HEK293 (cell line): Measurements from ENCODE around the gene CEP170B.

Experiments used
- CTCF ChIA-PET: fragments of 350-600 bp; formaldehyde crosslinking; extraction: SDS; loops from one replicate; lab custom pipeline; 2021; ENCODE audit warnings: antibody characterized with exemption; lab: Yijun Ruan, JAX
- POLR2A ChIA-PET: fragments of 300-600 bp; formaldehyde crosslinking; extraction: SDS; loops from one replicate; lab custom pipeline; 2020; ENCODE audit warnings: antibody characterized with exemption, inconsistent platforms; lab: Yijun Ruan, JAX
- H3K27ac ChIP-seq: fragments of 200-500 bp; sonication (Bioruptor generic); 2 replicates; pipeline ENCODE4 v1.5.1; 2014; ENCODE audit warnings: low read depth, low read length, control low read depth, inconsistent platforms; ENCODE audit errors: extremely low read depth
- H3K36me3 ChIP-seq, 2 experiments: fragments of 200-500 bp in 1 of 2; sonication (Bioruptor generic) in 1 of 2; 1 replicate in 1 of 2; 2 replicates in 1 of 2; pipeline ENCODE4 v1.5.1; 2014 to 2017; ENCODE audit warnings: inconsistent platforms in 2 of 2, low read length in 2 of 2; ENCODE audit not compliant: control insufficient read depth in 2 of 2, insufficient read depth in 1 of 2
- H3K4me1 ChIP-seq: fragments of 200-500 bp; sonication (Bioruptor generic); 2 replicates; pipeline ENCODE4 v1.5.1; 2014; ENCODE audit warnings: mild to moderate bottlenecking, low read length, inconsistent platforms; ENCODE audit not compliant: control insufficient read depth, insufficient read depth
- H3K4me3 ChIP-seq: 2 replicates; pipeline ENCODE4 v1.5.1; 2011; ENCODE audit warnings: low read depth, mild to moderate bottlenecking, control low read depth, low read length, moderate library complexity
- H3K9me3 ChIP-seq: fragments of 200-500 bp; sonication (Bioruptor generic); 2 replicates; pipeline ENCODE4 v1.5.1; 2014; ENCODE audit warnings: low read depth, low read length, inconsistent platforms; ENCODE audit not compliant: control insufficient read depth, insufficient read depth
- BCL11A ChIP-seq: fragments of 450-650 bp; formaldehyde crosslinking; IDR thresholded peaks from 2 replicates; pipeline ENCODE4 v1.5.1; 2016; ENCODE audit warnings: low read depth, missing biosample characterization, missing genetic modification characterization
- GLI4 ChIP-seq: fragments of 450-650 bp; formaldehyde crosslinking; IDR thresholded peaks from 2 replicates; pipeline ENCODE4 v1.5.1; 2016; ENCODE audit warnings: missing biosample characterization, missing genetic modification characterization
- KLF16 ChIP-seq: fragments of 450-650 bp; formaldehyde crosslinking; IDR thresholded peaks from 2 replicates; pipeline ENCODE4 v1.5.1; 2017; ENCODE audit warnings: missing biosample characterization, missing genetic modification characterization
- MYNN ChIP-seq: fragments of 450-650 bp; formaldehyde crosslinking; IDR thresholded peaks from 2 replicates; pipeline ENCODE4 v1.5.1; 2016; ENCODE audit warnings: missing biosample characterization, missing genetic modification characterization, borderline replicate concordance
- PRDM1 ChIP-seq: fragments of 450-650 bp; formaldehyde crosslinking; IDR thresholded peaks from 2 replicates; pipeline ENCODE4; 2016; ENCODE audit warnings: missing biosample characterization, missing genetic modification characterization
- YY1 ChIP-seq: fragments of 450-650 bp; formaldehyde crosslinking; IDR thresholded peaks from 2 replicates; pipeline ENCODE4 v1.5.1; 2018; ENCODE audit warnings: missing biosample characterization, missing genetic modification characterization
- ZFP37 ChIP-seq: fragments of 450-650 bp; formaldehyde crosslinking; IDR thresholded peaks from 2 replicates; pipeline ENCODE4 v1.5.1; 2016; ENCODE audit warnings: missing biosample characterization, missing genetic modification characterization
- ZIC2 ChIP-seq: fragments of 450-650 bp; formaldehyde crosslinking; IDR thresholded peaks from 2 replicates; pipeline ENCODE4 v1.5.1; 2016; ENCODE audit warnings: missing biosample characterization, missing genetic modification characterization
- ZNF133 ChIP-seq: fragments of 450-650 bp; formaldehyde crosslinking; IDR thresholded peaks from 2 replicates; pipeline ENCODE4 v1.5.1; 2016; ENCODE audit warnings: missing biosample characterization, missing genetic modification characterization
- ZNF138 ChIP-seq: fragments of 450-650 bp; formaldehyde crosslinking; IDR thresholded peaks from 2 replicates; pipeline ENCODE4 v1.5.1; 2016; ENCODE audit warnings: missing biosample characterization, missing genetic modification characterization, borderline replicate concordance
- ZNF350 ChIP-seq: fragments of 450-650 bp; formaldehyde crosslinking; IDR thresholded peaks from 2 replicates; pipeline ENCODE4 v1.5.0; 2017; ENCODE audit warnings: missing biosample characterization, mild to moderate bottlenecking, missing genetic modification characterization
- ZNF433 ChIP-seq: fragments of 450-650 bp; formaldehyde crosslinking; IDR thresholded peaks from 2 replicates; pipeline ENCODE4 v1.5.1; 2016; ENCODE audit warnings: missing biosample characterization, missing genetic modification characterization, low read depth
- ZNF600 ChIP-seq: fragments of 450-650 bp; formaldehyde crosslinking; IDR thresholded peaks from 2 replicates; pipeline ENCODE4 v1.5.1; 2016; ENCODE audit warnings: missing biosample characterization, missing genetic modification characterization
- ZNF610 ChIP-seq: fragments of 450-650 bp; formaldehyde crosslinking; IDR thresholded peaks from 2 replicates; pipeline ENCODE4 v1.5.1; 2016; ENCODE audit warnings: missing biosample characterization, missing genetic modification characterization, borderline replicate concordance
- ZNF768 ChIP-seq: fragments of 450-650 bp; formaldehyde crosslinking; IDR thresholded peaks from 2 replicates; pipeline ENCODE4 v1.5.1; 2018; ENCODE audit warnings: missing biosample characterization, mild to moderate bottlenecking, missing genetic modification characterization
- ZXDB ChIP-seq: fragments of 450-650 bp; formaldehyde crosslinking; IDR thresholded peaks from 2 replicates; pipeline ENCODE4 v1.5.1; 2016; ENCODE audit warnings: missing biosample characterization, missing genetic modification characterization
- TF ChIP-seq, protein P1 (sequence below): fragments of 450-650 bp; formaldehyde crosslinking; IDR thresholded peaks from 2 replicates; pipeline ENCODE4 v1.5.1; 2016; ENCODE audit warnings: missing biosample characterization, missing genetic modification characterization
- TF ChIP-seq, protein P2 (sequence below): fragments of 450-650 bp; formaldehyde crosslinking; IDR thresholded peaks from 2 replicates; pipeline ENCODE4 v1.5.1; 2016; ENCODE audit warnings: missing biosample characterization, missing genetic modification characterization, borderline replicate concordance

CEP170B gene

GRCh38 chr14:104932676-104933631, 67.9 kb downstream of the CEP170B start (continued):
- TF ChIP-seq, protein P1, sequence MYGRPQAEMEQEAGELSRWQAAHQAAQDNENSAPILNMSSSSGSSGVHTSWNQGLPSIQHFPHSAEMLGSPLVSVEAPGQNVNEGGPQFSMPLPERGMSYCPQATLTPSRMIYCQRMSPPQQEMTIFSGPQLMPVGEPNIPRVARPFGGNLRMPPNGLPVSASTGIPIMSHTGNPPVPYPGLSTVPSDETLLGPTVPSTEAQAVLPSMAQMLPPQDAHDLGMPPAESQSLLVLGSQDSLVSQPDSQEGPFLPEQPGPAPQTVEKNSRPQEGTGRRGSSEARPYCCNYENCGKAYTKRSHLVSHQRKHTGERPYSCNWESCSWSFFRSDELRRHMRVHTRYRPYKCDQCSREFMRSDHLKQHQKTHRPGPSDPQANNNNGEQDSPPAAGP (tag by site-specific recombination), result peak; percentile 82; the same call in 1 of the 2 replicates
- TF ChIP-seq ZNF768 (tag by site-specific recombination), result no peak
- no peak for TF ChIP-seq ZNF138 (tag by site-specific recombination)
- no peak for TF ChIP-seq ZFP37 (tag by site-specific recombination)
- no peak for TF ChIP-seq BCL11A (tag by site-specific recombination)
- TF ChIP-seq ZNF610, result peak; percentile 28; the same call in 1 of the 2 replicates
- TF ChIP-seq YY1 (tag by site-specific recombination), result 0 out of 2 replicates have a peak, but pooled peaks have one; percentile 39
- TF ChIP-seq ZNF433, result no peak

DNA sequence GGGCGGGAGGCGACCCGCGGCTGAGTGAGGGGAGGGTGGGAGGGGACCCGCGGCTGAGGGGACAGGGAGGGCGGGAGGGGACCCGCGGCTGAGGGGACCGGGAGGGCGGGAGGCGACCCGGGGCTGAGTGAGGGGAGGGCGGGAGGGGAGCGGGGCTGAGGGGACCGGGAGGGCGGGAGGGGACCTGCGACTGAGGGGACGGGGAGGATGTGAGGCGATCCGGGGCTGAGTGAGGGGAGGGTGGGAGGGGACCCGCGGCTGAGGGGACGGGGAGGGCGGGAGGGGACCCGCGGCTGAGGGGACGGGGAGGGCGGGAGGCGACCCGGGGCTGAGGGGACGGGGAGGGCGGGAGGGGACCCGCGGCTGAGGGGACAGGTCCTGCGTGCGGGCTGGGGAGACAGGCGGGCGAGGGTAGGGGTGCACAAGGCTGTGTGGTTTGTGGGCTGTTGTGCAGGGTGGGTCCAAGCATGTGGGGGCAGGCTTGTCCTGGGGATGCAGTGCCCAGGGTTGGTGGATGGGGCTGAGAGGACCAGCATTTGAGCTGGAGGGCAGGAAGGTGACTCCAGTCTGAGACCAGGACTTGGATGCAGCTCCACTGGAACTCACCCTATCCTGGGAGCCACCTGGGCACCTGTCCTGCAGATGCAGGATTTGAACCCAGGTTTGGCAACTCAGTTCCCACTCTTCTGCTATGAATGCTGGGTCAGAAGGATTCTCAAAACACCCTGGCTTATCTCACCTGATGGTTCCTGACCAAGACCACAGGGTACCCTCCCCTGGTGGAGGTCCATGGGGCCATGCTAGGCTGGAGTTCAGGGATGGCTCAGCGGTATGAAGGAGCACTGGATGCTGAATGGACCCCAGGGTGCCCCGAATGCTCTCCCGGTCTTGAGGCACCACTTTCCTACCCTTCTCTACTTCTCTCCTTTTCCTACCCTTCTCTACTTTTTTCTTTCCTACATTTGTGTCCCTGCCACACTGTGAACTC, 69.0 kb downstream of the CEP170B start:
- Histone ChIP-seq H3K4me1 (no peaks in the 10 kb centered on the region), H3K27ac (no peak overlapping the region), H3K9me3 (no peaks in the 10 kb centered on the region), H3K36me3 (no peaks in the 10 kb centered on the region), H3K4me3 (no peak overlapping the region)
- CTCF ChIA-PET, result interaction anchor here (0.7 to 1.2 kb wide), 4 partner anchors 33 to 410 kb away, joined by 3 to 4 read pairs (median 3); no protein-coding TSS in a partner anchor
- POLR2A ChIA-PET, result interaction anchor here (0.9 to 1.2 kb wide), 3 partner anchors 34 to 41 kb away, joined by 3 to 5 read pairs (median 4); no protein-coding TSS in a partner anchor
- TF ChIP-seq ZNF600 (0 out of 2 replicates have a peak, but pooled peaks have one; percentile 13), ZNF350 (tag by site-specific recombination) (no peak), PRDM1 (tag by site-specific recombination) (0 out of 2 replicates have a peak, but pooled peaks have one; percentile 22)

GRCh38 chr14:104935026-104935650, 70.1 kb downstream of the CEP170B start:
- H3K4me1 ChIP-seq, result no peaks in the 10 kb centered on the region
- H3K36me3 ChIP-seq, result no peaks in the 10 kb centered on the region
- no peaks in the 10 kb centered on the region for H3K9me3 ChIP-seq
- ChIA-PET CTCF (interaction anchor here (0.6 to 1.6 kb wide), 7 partner anchors 33 to 409 kb away, joined by 3 to 4 read pairs (median 3); no protein-coding TSS in a partner anchor), POLR2A (no interaction called here)
- no peak overlapping the region for H3K4me3 ChIP-seq
- no peak for TF ChIP-seq KLF16 (tag by site-specific recombination)
- no peak for TF ChIP-seq ZNF133 (tag by site-specific recombination)
- TF ChIP-seq ZNF138 (tag by site-specific recombination), result no peak
- no peak for TF ChIP-seq MYNN (tag by site-specific recombination)
- no peak for TF ChIP-seq GLI4 (tag by site-specific recombination)
- no peak overlapping the region for H3K27ac ChIP-seq

GRCh38 chr14:104935955-104936354, 70.9 kb downstream of the CEP170B start:
- ChIA-PET POLR2A (no interaction called here), CTCF (interaction anchor here (0.9 to 1.6 kb wide), 3 partner anchors 34 to 110 kb away, joined by 3 read pairs; no protein-coding TSS in a partner anchor)
- Histone ChIP-seq H3K4me1 (no peaks in the 10 kb centered on the region), H3K36me3 (no peaks in the 10 kb centered on the region), H3K9me3 (no peaks in the 10 kb centered on the region), H3K4me3 (no peak overlapping the region), H3K27ac (no peak overlapping the region)
- TF ChIP-seq ZXDB, result no peak
- peak; percentile 15; the same call in 1 of the 2 replicates for TF ChIP-seq ZIC2
- TF ChIP-seq, protein P2, sequence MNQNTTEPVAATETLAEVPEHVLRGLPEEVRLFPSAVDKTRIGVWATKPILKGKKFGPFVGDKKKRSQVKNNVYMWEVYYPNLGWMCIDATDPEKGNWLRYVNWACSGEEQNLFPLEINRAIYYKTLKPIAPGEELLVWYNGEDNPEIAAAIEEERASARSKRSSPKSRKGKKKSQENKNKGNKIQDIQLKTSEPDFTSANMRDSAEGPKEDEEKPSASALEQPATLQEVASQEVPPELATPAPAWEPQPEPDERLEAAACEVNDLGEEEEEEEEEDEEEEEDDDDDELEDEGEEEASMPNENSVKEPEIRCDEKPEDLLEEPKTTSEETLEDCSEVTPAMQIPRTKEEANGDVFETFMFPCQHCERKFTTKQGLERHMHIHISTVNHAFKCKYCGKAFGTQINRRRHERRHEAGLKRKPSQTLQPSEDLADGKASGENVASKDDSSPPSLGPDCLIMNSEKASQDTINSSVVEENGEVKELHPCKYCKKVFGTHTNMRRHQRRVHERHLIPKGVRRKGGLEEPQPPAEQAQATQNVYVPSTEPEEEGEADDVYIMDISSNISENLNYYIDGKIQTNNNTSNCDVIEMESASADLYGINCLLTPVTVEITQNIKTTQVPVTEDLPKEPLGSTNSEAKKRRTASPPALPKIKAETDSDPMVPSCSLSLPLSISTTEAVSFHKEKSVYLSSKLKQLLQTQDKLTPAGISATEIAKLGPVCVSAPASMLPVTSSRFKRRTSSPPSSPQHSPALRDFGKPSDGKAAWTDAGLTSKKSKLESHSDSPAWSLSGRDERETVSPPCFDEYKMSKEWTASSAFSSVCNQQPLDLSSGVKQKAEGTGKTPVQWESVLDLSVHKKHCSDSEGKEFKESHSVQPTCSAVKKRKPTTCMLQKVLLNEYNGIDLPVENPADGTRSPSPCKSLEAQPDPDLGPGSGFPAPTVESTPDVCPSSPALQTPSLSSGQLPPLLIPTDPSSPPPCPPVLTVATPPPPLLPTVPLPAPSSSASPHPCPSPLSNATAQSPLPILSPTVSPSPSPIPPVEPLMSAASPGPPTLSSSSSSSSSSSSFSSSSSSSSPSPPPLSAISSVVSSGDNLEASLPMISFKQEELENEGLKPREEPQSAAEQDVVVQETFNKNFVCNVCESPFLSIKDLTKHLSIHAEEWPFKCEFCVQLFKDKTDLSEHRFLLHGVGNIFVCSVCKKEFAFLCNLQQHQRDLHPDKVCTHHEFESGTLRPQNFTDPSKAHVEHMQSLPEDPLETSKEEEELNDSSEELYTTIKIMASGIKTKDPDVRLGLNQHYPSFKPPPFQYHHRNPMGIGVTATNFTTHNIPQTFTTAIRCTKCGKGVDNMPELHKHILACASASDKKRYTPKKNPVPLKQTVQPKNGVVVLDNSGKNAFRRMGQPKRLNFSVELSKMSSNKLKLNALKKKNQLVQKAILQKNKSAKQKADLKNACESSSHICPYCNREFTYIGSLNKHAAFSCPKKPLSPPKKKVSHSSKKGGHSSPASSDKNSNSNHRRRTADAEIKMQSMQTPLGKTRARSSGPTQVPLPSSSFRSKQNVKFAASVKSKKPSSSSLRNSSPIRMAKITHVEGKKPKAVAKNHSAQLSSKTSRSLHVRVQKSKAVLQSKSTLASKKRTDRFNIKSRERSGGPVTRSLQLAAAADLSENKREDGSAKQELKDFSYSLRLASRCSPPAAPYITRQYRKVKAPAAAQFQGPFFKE (tag by site-specific recombination), result no peak
